Smooth muscle cell (in vitro differentiated cells): ENCODE results near the gene CPT1B. TPM values are rescaled to one million over a fixed set of nuclear protein-coding genes. Genes with fewer than 3 reads are reported as not detected.

Experiments
- DNase-seq: peaks from one replicate; lab custom pipeline; 2025; ENCODE audit not compliant: unreplicated experiment; lab: John Stamatoyannopoulos, UW
- H2AFZ ChIP-seq: fragments of 200-600 bp; sonication (generic); 2 replicates; pipeline ENCODE4 v1.6.0; 2016; ENCODE audit warnings: antibody characterized with exemption, low read depth, mild to moderate bottlenecking
- H3F3A ChIP-seq: fragments of 200-600 bp; sonication (generic); 2 replicates; pipeline ENCODE4 v1.6.0; 2017; ENCODE audit warnings: antibody characterized with exemption, low read depth
- H3K27ac ChIP-seq: fragments of 200-600 bp; sonication (generic); 2 replicates; pipeline ENCODE4 v1.5.1; 2016; ENCODE audit warnings: low read depth, mild to moderate bottlenecking
- H3K27me3 ChIP-seq: fragments of 200-600 bp; sonication (generic); 2 replicates; pipeline ENCODE4 v1.6.1; 2016; ENCODE audit warnings: low read depth, mild to moderate bottlenecking
- H3K36me3 ChIP-seq: fragments of 200-600 bp; sonication (generic); 2 replicates; pipeline ENCODE4 v1.5.1; 2016; ENCODE audit warnings: low read depth
- H3K4me1 ChIP-seq: fragments of 200-600 bp; sonication (generic); 2 replicates; pipeline ENCODE4 v1.5.1; 2016; ENCODE audit warnings: low read depth
- H3K4me2 ChIP-seq: fragments of 200-600 bp; sonication (generic); 2 replicates; pipeline ENCODE4 v1.6.0; 2016; ENCODE audit warnings: mild to moderate bottlenecking
- H3K4me3 ChIP-seq: fragments of 200-600 bp; sonication (generic); 2 replicates; pipeline ENCODE4 v1.5.1; 2016; ENCODE audit warnings: mild to moderate bottlenecking
- H3K79me2 ChIP-seq: fragments of 200-600 bp; sonication (generic); 2 replicates; pipeline ENCODE4 v1.6.0; 2016; ENCODE audit warnings: low read depth, mild to moderate bottlenecking
- H3K9ac ChIP-seq: fragments of 200-600 bp; sonication (generic); 2 replicates; pipeline ENCODE4 v1.6.0; 2016; ENCODE audit warnings: low read depth
- H3K9me3 ChIP-seq: fragments of 200-600 bp; sonication (generic); replicated peaks from 2 replicates; pipeline ENCODE4 v1.5.1; 2016; ENCODE audit warnings: low read depth
- H4K20me1 ChIP-seq: fragments of 200-600 bp; sonication (generic); 2 replicates; pipeline ENCODE4 v1.6.0; 2016; ENCODE audit warnings: low read depth
- CTCF ChIP-seq: fragments of 200-600 bp; sonication (generic); IDR thresholded peaks from 2 replicates; pipeline ENCODE4 v1.5.1; 2017; ENCODE audit warnings: borderline replicate concordance, mild to moderate bottlenecking, antibody characterized with exemption; ENCODE audit not compliant: insufficient read depth, poor library complexity, severe bottlenecking
- WGBS: methylation state at CpG from one replicate; pipeline ENCODE4 v1.1.7; 2016; ENCODE audit warnings: low lambda C conversion rate; 5-methylcytosine and 5-hydroxymethylcytosine counted together
- polyA plus RNA-seq: library from polyadenylated mRNA; unstranded; fragments of >200 nt; fragmentation: Nextera tagmentation; extraction: Ambion mirVana; gene quantifications from 2 replicates; pipeline ENCODE4 v1.2.1, GENCODE V29; 2016
- total RNA-seq: library from RNA; depleted of rRNA; stranded (reverse); fragments of >200 nt; gene quantifications from 2 replicates; pipeline ENCODE4 v1.2.3, GENCODE V29; 2014

Gene CPT1B
- total and polyA plus RNA-seq, 2 experiments from 2014 or later, result 19.3 to 20.7 TPM

- no peak for DNase-seq
- Histone ChIP-seq H3F3A (no peaks in the 10 kb centered on the region), H3K27ac (no peak overlapping the region), H4K20me1 (no peaks in the 10 kb centered on the region), H3K9ac (no peak overlapping the region), H3K27me3 (peaks cover 7% of the 10 kb centered on the region), H3K4me3 (no peak overlapping the region), H3K36me3 (no peaks in the 10 kb centered on the region), H3K4me2 (no peak overlapping the region), H3K9me3 (no peaks in the 10 kb centered on the region), H3K79me2 (peaks cover 4% of the 10 kb centered on the region), H2AFZ (no peak overlapping the region), H3K4me1 (no peaks in the 10 kb centered on the region)
- WGBS, result 88% methylated on average over 5 of the region's 5 CpGs
- no peak for TF ChIP-seq CTCF
These were observed 9.2 kb upstream of the CPT1B start for GRCh38 chr22:50587407-50587806.

DNA sequence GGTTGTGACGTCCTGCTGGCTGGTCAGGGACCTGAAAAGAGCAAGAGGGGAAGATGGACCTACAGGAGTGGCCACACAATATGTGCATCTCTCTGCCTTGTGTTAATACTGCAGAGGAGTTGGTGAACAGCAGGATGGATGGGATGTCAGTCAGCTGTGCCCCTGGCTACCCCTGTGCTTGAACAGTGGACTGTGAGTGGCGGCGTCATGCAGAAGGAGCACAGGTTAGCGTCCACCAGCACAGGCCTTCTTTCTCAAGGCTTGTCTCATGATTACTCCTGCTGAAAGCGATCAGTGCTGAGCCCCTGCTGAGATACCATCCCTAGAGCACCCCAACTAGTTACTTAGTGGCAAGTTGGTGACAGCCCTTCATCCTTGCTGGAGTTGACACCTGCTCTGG is 8.2 kb upstream of the CPT1B start:
- 78% methylated on average over 5 of the region's 5 CpGs for WGBS
- no peak overlapping the region for H2AFZ ChIP-seq
- H3K4me1 ChIP-seq, result peaks cover 6% of the 10 kb centered on the region
- H3K4me3 ChIP-seq, result no peak overlapping the region
- H4K20me1 ChIP-seq, result no peaks in the 10 kb centered on the region
- TF ChIP-seq CTCF, result no peak
- no peaks in the 10 kb centered on the region for H3F3A ChIP-seq
- no peak overlapping the region for H3K4me2 ChIP-seq
- H3K79me2 ChIP-seq, result peaks cover 12% of the 10 kb centered on the region
- no peak for DNase-seq
- no peaks in the 10 kb centered on the region for H3K9me3 ChIP-seq
- H3K27me3 ChIP-seq, result peaks cover 7% of the 10 kb centered on the region
- no peak overlapping the region for H3K9ac ChIP-seq
- no peak overlapping the region for H3K27ac ChIP-seq
- no peaks in the 10 kb centered on the region for H3K36me3 ChIP-seq

- H3K4me2 ChIP-seq, result no peak overlapping the region
- 93% methylated on average over 8 of the region's 8 CpGs for WGBS
- H3K9me3 ChIP-seq, result no peaks in the 10 kb centered on the region
- DNase-seq, result no peak
- no peak overlapping the region for H3K9ac ChIP-seq
- H3K27ac ChIP-seq, result no peak overlapping the region
- TF ChIP-seq CTCF, result no peak
- peaks cover 6% of the 10 kb centered on the region for H3K4me1 ChIP-seq
- H3K4me3 ChIP-seq, result no peak overlapping the region
- peaks cover 13% of the 10 kb centered on the region for H3K79me2 ChIP-seq
- peaks cover 7% of the 10 kb centered on the region for H3K27me3 ChIP-seq
- H2AFZ ChIP-seq, result no peak overlapping the region
- no peaks in the 10 kb centered on the region for H4K20me1 ChIP-seq
- no peaks in the 10 kb centered on the region for H3F3A ChIP-seq
- no peaks in the 10 kb centered on the region for H3K36me3 ChIP-seq
These were observed 7.6 kb upstream of the CPT1B start for GRCh38 chr22:50585781-50586180.

GRCh38 chr22:50585238-50585637 is 7.0 kb upstream of the CPT1B start:
- Histone ChIP-seq H2AFZ (no peak overlapping the region), H3K9me3 (no peaks in the 10 kb centered on the region), H3K79me2 (peaks cover 13% of the 10 kb centered on the region), H3K4me2 (no peak overlapping the region), H3K27me3 (peaks cover 7% of the 10 kb centered on the region), H3F3A (no peaks in the 10 kb centered on the region), H3K4me1 (peaks cover 6% of the 10 kb centered on the region), H3K9ac (no peak overlapping the region), H4K20me1 (no peaks in the 10 kb centered on the region), H3K36me3 (no peaks in the 10 kb centered on the region), H3K4me3 (no peak overlapping the region), H3K27ac (no peak overlapping the region)
- no peak for DNase-seq
- no peak for TF ChIP-seq CTCF
- WGBS, result 96% methylated on average over 3 of the region's 3 CpGs
